Loucy (cell line): ENCODE data around the gene ADCY10.
A peak's percentile ranks its signal among the peaks of the same experiment; 100 is the strongest.

Experiments used
- H2AFZ ChIP-seq: fragments of 200-600 bp; sonication (generic); 2 replicates; pipeline ENCODE4 v1.6.0; 2016; ENCODE audit warnings: antibody characterized with exemption, mild to moderate bottlenecking, low read length, moderate library complexity
- H3F3A ChIP-seq: fragments of 200-600 bp; 2 replicates; pipeline ENCODE4 v1.6.0; 2016; ENCODE audit warnings: antibody characterized with exemption, low read depth, mild to moderate bottlenecking
- H3K27me3 ChIP-seq: fragments of 200-600 bp; sonication (generic); 2 replicates; pipeline ENCODE4 v1.6.1; 2014; ENCODE audit warnings: low read length, mild to moderate bottlenecking; ENCODE audit not compliant: insufficient read depth, poor library complexity, severe bottlenecking
- H3K36me3 ChIP-seq: fragments of 200-600 bp; sonication (generic); 2 replicates; pipeline ENCODE4 v1.6.1; 2016; ENCODE audit warnings: low read length; ENCODE audit not compliant: insufficient read depth
- H3K4me1 ChIP-seq: fragments of 200-600 bp; sonication (generic); 2 replicates; pipeline ENCODE4 v1.5.1; 2014; ENCODE audit warnings: low read length, mild to moderate bottlenecking; ENCODE audit not compliant: insufficient read depth, poor library complexity, severe bottlenecking
- H3K4me2 ChIP-seq: fragments of 200-600 bp; sonication (generic); 2 replicates; pipeline ENCODE4 v1.6.0; 2014; ENCODE audit warnings: antibody characterized with exemption, low read length, low read depth, mild to moderate bottlenecking; ENCODE audit not compliant: poor library complexity, severe bottlenecking
- H3K4me3 ChIP-seq: fragments of 200-600 bp; sonication (generic); 2 replicates; pipeline ENCODE4 v1.5.1; 2014; ENCODE audit warnings: low read length, mild to moderate bottlenecking, mixed read lengths; ENCODE audit not compliant: poor library complexity, severe bottlenecking
- H3K79me2 ChIP-seq: fragments of 200-600 bp; sonication (generic); 2 replicates; pipeline ENCODE4 v1.6.1; 2014; ENCODE audit warnings: low read length; ENCODE audit not compliant: insufficient read depth
- H3K9ac ChIP-seq: fragments of 200-600 bp; sonication (generic); 2 replicates; pipeline ENCODE4 v1.6.0; 2014; ENCODE audit warnings: mild to moderate bottlenecking, low read depth, low read length, moderate library complexity; ENCODE audit not compliant: poor library complexity, severe bottlenecking
- H3K9me2 ChIP-seq: fragments of 200-600 bp; sonication (generic); replicated peaks from 2 replicates; pipeline ENCODE4 v1.6.1; 2016; ENCODE audit warnings: low read depth, low read length, mixed read lengths
- H3K9me3 ChIP-seq: fragments of 200-600 bp; sonication (generic); 2 replicates; pipeline ENCODE4 v1.6.1; 2014; ENCODE audit warnings: mild to moderate bottlenecking, antibody characterized with exemption, low read length, low read depth; ENCODE audit not compliant: insufficient read depth
- H4K20me1 ChIP-seq: fragments of 200-600 bp; sonication (generic); 2 replicates; pipeline ENCODE4 v1.6.0; 2014; ENCODE audit warnings: antibody characterized with exemption, low read length, mild to moderate bottlenecking; ENCODE audit not compliant: insufficient read depth, poor library complexity, severe bottlenecking
- EZH2phosphoT487 ChIP-seq: fragments of 200-600 bp; IDR thresholded peaks from 2 replicates; pipeline ENCODE4 v1.6.1; 2018; ENCODE audit warnings: antibody characterized with exemption, mild to moderate bottlenecking, moderate library complexity, borderline replicate concordance
- TF ChIP-seq, protein P1 (sequence below): fragments of 200-600 bp; sonication (generic); conservative IDR thresholded peaks from 2 replicates; pipeline ENCODE4 v1.5.1; 2014; ENCODE audit warnings: mild to moderate bottlenecking, antibody characterized with exemption, low read length

The ADCY10 gene

DNA sequence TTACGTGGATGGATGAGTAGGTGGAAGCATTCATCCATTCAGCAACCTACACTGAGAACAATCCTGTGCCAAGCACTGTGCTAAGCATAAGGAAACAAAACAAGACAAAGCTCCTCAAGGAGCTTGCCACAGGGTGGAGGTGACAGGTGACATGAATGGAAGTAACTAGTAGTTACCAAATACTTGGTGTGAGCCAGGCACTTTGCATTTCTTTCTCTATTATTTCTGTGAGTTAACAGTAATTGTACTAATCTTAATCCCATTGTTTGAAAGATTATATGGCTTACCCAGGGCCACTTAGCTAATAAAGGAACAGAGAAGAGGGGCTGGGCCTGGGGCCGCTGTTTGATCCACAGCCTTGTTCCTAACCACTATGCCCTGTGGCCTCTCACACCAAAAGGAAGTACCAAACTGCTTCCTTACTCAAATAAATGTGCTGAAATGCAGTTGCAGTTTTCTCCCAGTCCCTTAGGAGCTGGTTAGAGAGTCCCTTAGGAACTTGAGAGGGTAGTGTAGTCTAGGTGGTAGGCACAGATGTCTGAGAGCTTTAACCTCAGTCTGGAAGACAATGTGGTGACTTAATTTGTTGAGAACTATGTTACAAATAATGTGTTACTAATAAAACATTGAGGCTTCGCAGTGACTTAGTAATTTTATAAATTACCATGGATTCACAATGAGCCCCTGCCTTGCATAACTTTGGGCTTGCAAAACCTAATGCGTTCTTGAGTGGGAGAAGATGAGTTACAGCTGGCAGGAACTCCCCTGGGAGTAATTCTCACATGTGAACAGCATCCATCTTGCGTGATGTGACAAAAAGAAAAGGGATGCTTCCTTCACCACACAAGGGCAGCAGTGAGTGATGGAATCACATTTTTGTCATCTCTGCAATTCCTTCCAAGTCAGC, 122.4 kb downstream of the ADCY10 start:
- no peak overlapping the region for H2AFZ ChIP-seq
- TF ChIP-seq EZH2phosphoT487, result no peak
- TF ChIP-seq, protein P1, sequence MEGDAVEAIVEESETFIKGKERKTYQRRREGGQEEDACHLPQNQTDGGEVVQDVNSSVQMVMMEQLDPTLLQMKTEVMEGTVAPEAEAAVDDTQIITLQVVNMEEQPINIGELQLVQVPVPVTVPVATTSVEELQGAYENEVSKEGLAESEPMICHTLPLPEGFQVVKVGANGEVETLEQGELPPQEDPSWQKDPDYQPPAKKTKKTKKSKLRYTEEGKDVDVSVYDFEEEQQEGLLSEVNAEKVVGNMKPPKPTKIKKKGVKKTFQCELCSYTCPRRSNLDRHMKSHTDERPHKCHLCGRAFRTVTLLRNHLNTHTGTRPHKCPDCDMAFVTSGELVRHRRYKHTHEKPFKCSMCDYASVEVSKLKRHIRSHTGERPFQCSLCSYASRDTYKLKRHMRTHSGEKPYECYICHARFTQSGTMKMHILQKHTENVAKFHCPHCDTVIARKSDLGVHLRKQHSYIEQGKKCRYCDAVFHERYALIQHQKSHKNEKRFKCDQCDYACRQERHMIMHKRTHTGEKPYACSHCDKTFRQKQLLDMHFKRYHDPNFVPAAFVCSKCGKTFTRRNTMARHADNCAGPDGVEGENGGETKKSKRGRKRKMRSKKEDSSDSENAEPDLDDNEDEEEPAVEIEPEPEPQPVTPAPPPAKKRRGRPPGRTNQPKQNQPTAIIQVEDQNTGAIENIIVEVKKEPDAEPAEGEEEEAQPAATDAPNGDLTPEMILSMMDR, result peak; percentile 30
- no peaks in the 10 kb centered on the region for H3K27me3 ChIP-seq
- no peak overlapping the region for H3K4me3 ChIP-seq
- peaks cover 20% of the 10 kb centered on the region for H3K4me1 ChIP-seq
- no peaks in the 10 kb centered on the region for H4K20me1 ChIP-seq
- H3K9me2 ChIP-seq, result no peaks in the 10 kb centered on the region
- peak overlapping the region; percentile 9 for H3K9ac ChIP-seq
- H3F3A ChIP-seq, result no peaks in the 10 kb centered on the region
- peak overlapping the region; percentile 5 for H3K4me2 ChIP-seq
- H3K36me3 ChIP-seq, result peaks cover 38% of the 10 kb centered on the region; the same call in 1 of the 2 replicates
- H3K79me2 ChIP-seq, result no peaks in the 10 kb centered on the region
- no peaks in the 10 kb centered on the region for H3K9me3 ChIP-seq

DNA sequence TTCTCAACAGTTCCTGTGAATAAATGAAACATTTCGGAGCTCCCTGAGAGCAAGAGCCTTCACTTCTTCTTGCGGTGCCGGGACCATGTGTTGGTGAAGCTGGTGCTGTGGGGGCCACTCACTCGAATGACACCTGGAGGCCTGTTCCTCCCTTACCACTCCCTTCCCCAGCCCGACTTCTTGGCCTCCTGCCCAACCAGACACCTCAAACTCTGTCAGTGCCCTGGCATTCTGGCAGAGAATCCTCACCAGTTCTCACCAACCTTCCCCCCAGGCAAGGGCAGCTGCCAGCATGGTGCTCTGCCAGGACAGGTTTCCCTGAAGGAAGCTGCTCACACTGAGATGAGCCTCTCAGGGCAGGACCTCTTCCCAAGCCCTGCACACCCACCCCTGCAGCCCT, 123.8 kb downstream of the ADCY10 start:
- Histone ChIP-seq H3K36me3 (peaks cover 42% of the 10 kb centered on the region; the same call in 1 of the 2 replicates), H3K4me3 (no peak overlapping the region), H3K9me3 (no peaks in the 10 kb centered on the region), H3K4me1 (peaks cover 15% of the 10 kb centered on the region), H3K4me2 (no peak overlapping the region), H3K9ac (no peak overlapping the region), H2AFZ (no peak overlapping the region), H3K79me2 (no peaks in the 10 kb centered on the region), H3K9me2 (no peaks in the 10 kb centered on the region), H3F3A (no peaks in the 10 kb centered on the region), H4K20me1 (no peaks in the 10 kb centered on the region), H3K27me3 (no peaks in the 10 kb centered on the region)
- TF ChIP-seq, protein P1, result no peak
- no peak for TF ChIP-seq EZH2phosphoT487

DNA sequence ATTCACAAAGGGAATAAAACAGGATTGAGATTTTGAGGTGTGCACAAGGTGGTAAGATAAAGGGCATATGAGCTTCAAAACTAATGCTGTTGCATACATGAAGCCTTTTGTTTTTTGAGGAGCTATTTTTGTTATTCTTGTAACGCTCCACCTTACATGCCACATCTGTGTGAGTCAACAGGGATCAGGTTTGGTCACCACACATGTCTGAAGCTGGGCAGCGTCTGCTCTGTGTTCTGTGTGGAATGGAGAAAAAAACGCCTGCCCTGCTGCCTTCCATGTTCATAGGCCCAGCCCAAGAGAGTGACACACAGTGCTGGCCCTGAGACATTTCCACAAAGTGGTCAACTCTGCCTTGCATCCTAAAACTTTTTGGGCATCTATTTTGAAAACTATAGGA, 124.4 kb downstream of the ADCY10 start:
- H3K4me3 ChIP-seq, result no peak overlapping the region
- peaks cover 15% of the 10 kb centered on the region for H3K4me1 ChIP-seq
- H3K9ac ChIP-seq, result no peak overlapping the region
- H3K27me3 ChIP-seq, result no peaks in the 10 kb centered on the region
- no peaks in the 10 kb centered on the region for H3K9me3 ChIP-seq
- no peaks in the 10 kb centered on the region for H4K20me1 ChIP-seq
- no peaks in the 10 kb centered on the region for H3F3A ChIP-seq
- H3K9me2 ChIP-seq, result no peaks in the 10 kb centered on the region
- no peaks in the 10 kb centered on the region for H3K79me2 ChIP-seq
- peaks cover 42% of the 10 kb centered on the region; the same call in 1 of the 2 replicates for H3K36me3 ChIP-seq
- H3K4me2 ChIP-seq, result no peak overlapping the region
- H2AFZ ChIP-seq, result no peak overlapping the region
- no peak for TF ChIP-seq EZH2phosphoT487
- TF ChIP-seq, protein P1, result no peak
